ENCODE measurements around the gene GBX1. TPM values are rescaled to one million over a fixed set of nuclear protein-coding genes. Genes with fewer than 3 reads are reported as not detected.
A peak's percentile ranks its signal among the peaks of the same experiment; 100 is the strongest.

The GBX1 gene
- total RNA-seq, 2 experiments from 2014 or later = not detected

DNA sequence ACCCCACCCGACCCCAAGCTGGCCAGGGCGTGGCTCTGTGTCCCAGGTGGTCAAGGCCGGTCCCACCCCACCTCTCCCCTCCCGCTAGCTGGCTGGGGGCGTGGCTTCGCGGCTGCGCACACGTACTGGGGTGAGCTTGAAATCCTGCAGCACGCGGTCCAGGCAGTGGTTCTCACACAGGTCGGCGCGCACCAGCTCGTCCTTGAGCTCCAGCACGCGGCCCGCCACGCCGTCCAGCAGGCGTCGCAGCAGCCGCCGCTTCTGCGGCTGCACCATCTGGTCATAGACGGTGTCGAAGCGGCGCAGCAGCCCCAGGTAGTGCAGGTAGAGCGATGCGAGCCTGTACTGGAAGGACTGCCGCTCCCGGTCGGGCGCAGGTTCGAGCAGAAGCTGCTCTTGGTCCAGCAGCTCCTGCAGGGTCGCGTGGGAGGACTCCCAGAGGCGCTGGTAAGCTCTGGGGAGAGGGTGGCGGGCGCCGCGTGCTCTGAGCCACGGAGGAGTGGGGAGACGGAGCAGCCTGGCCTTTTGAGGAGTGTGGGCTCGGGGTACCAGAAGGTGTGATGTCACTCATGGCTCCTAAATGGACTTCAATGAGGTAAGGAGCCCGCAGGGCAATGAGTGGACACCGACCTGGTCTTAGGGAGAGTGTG lies 37.0 kb upstream of the GBX1 start:
- ATAC-seq (ENCODE audit: low read depth) = no peak
- H3K9me3 Mint-ChIP-seq = no peaks in the 10 kb centered on the region
- no peak overlapping the region for H3K4me3 Mint-ChIP-seq
- H3K4me1 Mint-ChIP-seq = peaks cover 19% of the 10 kb centered on the region
- H3K27ac Mint-ChIP-seq = no peak overlapping the region
- POLR2A ChIA-PET = no interaction called here
- DNase-seq = no peak
- peaks cover 1% of the 10 kb centered on the region for H3K36me3 Mint-ChIP-seq
- peaks cover 11% of the 10 kb centered on the region for H3K27me3 Mint-ChIP-seq

DNA sequence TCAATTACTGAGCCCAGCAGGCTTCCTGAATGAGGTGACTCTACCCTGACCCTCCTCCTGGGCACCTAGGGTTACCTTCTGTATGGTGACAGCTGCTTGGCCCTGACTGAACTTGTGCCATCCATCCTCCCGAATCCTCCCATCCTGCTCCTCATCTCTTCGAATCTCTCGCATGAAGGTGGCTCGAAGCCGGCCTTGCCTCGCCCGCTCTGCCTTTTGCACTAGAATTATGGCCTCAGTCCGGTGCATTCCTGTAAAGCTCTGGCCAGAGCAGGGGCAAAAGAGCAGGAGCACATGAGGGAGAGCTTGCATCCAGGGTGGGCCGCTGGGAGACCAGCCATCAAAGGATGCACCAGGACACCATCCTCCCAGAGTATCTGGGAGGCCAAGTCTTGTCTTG lies 35.3 kb upstream of the GBX1 start:
- Mint-ChIP-seq H3K27me3 (peaks cover 11% of the 10 kb centered on the region), H3K36me3 (no peaks in the 10 kb centered on the region)

GRCh38 chr7:151201751-151202150 lies 34.3 kb upstream of the GBX1 start:
- Mint-ChIP-seq H3K4me3 (no peak overlapping the region), H3K36me3 (no peaks in the 10 kb centered on the region), H3K9me3 (no peaks in the 10 kb centered on the region), H3K4me1 (peaks cover 4% of the 10 kb centered on the region), H3K27me3 (peaks cover 11% of the 10 kb centered on the region), H3K27ac (no peak overlapping the region)
- POLR2A ChIA-PET = no interaction called here
- DNase-seq (no peak), ATAC-seq (ENCODE audit: low read depth) (no peak)

More for the DNA sequence above, 35.3 kb upstream of the GBX1 start:
- ATAC-seq (ENCODE audit: low read depth) (no peak), DNase-seq (no peak)
- H3K9me3 Mint-ChIP-seq = no peaks in the 10 kb centered on the region
- POLR2A ChIA-PET = no interaction called here
- peaks cover 15% of the 10 kb centered on the region for H3K4me1 Mint-ChIP-seq
- H3K27ac Mint-ChIP-seq = no peak overlapping the region
- no peak overlapping the region for H3K4me3 Mint-ChIP-seq

DNA sequence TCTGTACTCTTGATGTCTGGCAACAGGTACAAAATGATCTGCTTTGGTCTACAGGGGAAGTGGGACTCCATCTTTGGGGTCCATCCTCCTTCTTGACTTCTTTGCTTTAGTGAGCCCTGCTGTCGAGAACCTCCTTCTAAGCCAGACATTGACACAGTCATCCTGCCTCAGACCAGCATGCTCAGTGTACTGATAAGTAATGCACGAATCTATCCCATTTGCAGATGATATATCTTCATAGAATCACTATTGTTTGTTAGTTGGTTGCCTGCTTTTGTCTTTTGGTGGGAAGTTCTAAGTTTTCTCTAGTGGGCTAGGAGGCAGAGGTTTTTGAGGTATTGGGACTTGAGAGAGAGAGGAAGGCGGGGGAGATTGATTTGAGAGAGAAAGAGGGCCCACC lies 33.9 kb upstream of the GBX1 start:
- no peaks in the 10 kb centered on the region for H3K9me3 Mint-ChIP-seq
- H3K27me3 Mint-ChIP-seq = peaks cover 9% of the 10 kb centered on the region
- peaks cover 1% of the 10 kb centered on the region for H3K4me1 Mint-ChIP-seq
- POLR2A ChIA-PET = no interaction called here
- no peaks in the 10 kb centered on the region for H3K36me3 Mint-ChIP-seq
- H3K4me3 Mint-ChIP-seq = no peak overlapping the region
- ATAC-seq (ENCODE audit: low read depth) (no peak), DNase-seq (no peak)
- no peak overlapping the region for H3K27ac Mint-ChIP-seq

DNA sequence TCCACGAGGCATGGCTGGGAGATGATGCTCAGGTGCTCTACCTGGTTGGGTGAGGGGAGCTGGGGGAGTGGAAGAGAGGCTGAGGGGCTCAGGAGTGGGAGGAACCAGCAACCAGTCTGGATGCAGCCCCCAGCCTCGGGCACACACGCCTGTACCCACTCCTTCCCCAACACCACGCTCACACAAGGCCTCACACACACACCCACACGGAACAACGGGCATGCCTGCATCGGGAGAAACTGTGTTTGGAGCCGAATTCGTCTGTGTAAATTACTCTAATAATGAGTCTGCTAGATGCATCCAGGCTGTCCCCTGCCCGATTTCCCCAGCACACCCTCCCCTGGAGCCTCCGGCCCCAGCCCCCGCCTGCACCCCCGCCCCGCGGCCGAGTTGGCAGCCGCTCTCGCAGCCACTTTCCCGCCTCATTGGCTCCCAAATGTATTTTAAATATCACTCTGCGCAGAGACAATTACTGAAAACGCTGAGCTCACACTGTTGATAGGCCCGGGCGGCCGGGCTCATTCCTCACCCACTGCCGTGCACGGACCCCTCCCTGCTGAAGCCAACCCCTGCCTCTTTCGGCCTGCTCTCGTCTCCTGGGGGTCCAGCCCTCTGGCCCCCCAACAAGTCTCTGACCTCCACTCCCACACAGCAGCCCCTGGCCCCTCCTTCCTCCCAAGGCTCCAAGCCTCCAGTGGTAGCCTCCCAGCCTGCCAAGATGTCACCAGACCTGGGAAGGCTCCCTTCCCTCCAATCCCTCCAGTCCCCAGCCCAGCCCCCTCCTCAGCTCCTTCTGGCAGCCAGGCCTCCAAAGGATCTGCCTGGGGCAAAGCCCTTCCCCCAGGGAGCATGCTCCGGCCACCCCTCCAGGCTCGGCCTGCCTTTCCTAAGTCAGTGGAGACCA lies 31.7 kb upstream of the GBX1 start:
- Mint-ChIP-seq H3K27me3 (peaks cover 9% of the 10 kb centered on the region), H3K27ac (no peak overlapping the region), H3K4me3 (no peak overlapping the region), H3K9me3 (no peaks in the 10 kb centered on the region), H3K36me3 (no peaks in the 10 kb centered on the region), H3K4me1 (peaks cover 10% of the 10 kb centered on the region)
- POLR2A ChIA-PET = no interaction called here
- ATAC-seq (ENCODE audit: low read depth) (no peak), DNase-seq (peak; percentile 29)

DNA sequence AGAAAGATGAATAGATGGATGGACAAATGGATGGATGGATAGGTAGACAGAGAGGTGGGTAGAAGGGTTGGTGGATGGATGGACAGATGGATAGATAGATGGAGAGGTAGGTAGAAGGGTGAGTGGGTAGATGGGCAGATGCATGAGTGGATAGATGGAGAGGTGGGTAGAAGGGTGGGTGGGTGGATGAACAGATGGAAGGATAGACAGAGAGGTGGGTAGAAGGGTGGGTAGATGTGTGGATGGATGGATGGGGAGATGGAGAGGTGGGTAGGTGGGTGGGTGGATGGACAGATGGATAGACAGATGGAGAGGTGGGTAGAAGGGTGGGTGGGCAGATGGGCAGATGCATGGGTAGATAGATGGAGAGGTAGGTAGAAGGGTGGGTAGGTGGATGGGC lies 30.4 kb upstream of the GBX1 start:
- no peaks in the 10 kb centered on the region for H3K9me3 Mint-ChIP-seq
- ATAC-seq (ENCODE audit: low read depth) (no peak), DNase-seq (no peak)
- peaks cover 9% of the 10 kb centered on the region for H3K27me3 Mint-ChIP-seq
- no peak overlapping the region for H3K4me3 Mint-ChIP-seq
- peaks cover 12% of the 10 kb centered on the region for H3K4me1 Mint-ChIP-seq
- no peak overlapping the region for H3K27ac Mint-ChIP-seq
- POLR2A ChIA-PET = no interaction called here
- H3K36me3 Mint-ChIP-seq = no peaks in the 10 kb centered on the region

DNA sequence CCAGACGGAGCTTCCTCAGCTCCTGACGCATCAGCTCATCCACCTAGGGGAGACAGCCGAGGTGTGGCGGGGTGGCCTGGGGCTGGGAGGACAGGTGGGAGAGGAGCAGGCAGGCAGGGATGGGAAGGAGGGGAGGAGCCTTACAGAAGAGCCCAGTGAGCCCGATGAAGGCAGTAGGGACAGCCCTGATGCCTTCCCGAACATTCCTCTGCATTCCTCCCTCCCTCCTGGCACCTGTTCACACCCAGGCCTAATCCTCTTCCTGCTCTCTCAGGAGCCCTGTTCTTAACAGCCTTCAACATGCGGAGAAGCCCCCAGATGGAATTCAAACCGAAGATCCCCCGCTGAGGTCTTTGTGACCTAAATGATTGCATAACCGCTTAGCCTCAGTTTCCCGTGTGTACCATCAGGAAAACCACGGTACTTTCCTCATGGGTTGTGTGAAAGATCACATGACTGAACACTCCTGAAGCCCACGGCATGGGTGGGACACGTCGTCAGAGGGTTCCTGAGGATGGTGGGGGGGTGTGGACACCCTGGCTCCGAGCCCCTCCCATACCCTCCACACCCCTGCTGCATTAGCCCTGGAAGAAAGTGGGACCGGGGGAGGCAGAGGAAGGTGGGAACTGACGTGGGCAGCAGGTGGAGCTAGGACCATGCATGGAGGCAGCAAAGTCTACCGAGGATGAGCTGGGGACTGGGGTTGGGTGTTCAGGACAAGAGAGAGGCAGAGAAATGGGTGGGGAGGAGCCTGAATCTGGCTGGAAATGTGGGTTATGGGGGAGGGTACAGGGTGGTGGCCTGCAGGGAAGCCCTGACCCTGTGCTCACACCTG lies 28.3 kb upstream of the GBX1 start:
- no peak for DNase-seq
- Mint-ChIP-seq H3K36me3 (no peaks in the 10 kb centered on the region), H3K4me1 (peaks cover 10% of the 10 kb centered on the region), H3K4me3 (no peak overlapping the region), H3K27me3 (peaks cover 9% of the 10 kb centered on the region), H3K27ac (no peak overlapping the region), H3K9me3 (no peaks in the 10 kb centered on the region)
- POLR2A ChIA-PET = interaction anchor here (0.5 kb wide), 1 partner anchor 60 kb away, joined by 3 read pairs; no protein-coding TSS in a partner anchor
- ATAC-seq (ENCODE audit: low read depth) = no peak

DNA sequence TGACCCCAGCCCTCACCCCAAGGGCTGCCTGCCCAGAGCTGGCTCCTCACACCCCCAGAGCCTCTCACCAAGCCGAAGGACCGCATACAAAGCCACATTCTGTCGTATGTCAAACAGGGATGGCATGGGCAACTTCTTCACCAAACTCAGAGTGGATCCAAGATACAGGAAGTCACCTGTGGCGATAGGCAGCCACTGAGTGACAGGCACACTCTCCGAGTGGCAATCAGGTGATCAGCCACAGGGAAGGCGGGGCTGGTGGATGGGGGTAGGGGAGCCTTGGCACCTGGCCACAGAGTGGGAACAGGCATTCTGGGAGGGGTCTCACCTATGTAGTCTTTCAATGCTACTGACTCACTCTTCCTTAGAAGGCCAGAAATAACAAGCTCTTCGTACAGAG lies 26.7 kb upstream of the GBX1 start:
- Mint-ChIP-seq H3K36me3 (no peaks in the 10 kb centered on the region), H3K4me3 (no peak overlapping the region), H3K9me3 (no peaks in the 10 kb centered on the region), H3K4me1 (peaks cover 10% of the 10 kb centered on the region), H3K27ac (no peak overlapping the region), H3K27me3 (peaks cover 19% of the 10 kb centered on the region)
- peak; percentile 52 for ATAC-seq (ENCODE audit: low read depth)
- POLR2A ChIA-PET = no interaction called here
- no peak for DNase-seq

DNA sequence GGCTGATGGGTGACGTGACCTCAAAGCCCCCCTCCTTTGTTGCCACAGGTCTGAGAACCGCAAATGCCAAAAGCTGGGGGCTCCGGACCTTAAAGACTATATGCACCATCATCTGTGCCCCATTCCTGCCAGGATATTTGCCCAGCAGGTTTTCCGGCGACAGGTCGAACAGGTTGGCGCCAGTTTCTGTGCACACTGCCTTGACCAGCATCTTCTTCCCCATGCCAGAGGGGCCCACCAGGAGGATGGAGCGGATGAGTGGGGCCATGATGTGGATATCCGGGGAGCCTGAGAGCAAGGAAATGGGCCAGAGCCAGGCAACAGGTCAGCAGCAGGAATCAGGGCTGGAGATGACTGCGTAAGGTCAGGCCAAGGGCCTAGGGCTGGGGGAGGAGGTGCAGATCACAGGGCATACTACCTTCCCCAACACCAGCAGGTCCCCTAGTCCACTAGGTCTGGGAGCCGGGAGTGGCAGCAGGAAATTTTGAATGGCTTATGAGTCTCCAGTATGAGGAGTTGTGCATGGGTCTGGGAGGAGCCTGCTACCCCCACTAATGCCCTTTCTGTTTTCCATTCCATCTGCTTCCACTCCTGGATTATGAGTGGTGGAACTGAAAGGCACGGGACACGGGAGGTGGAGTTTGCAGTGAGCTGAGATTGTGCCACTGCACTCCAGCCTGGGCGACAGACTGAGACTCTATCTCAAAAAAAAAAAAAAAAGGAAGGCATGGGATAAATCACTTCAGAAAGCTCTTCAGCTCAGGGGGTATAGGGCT lies 25.9 kb upstream of the GBX1 start:
- DNase-seq = no peak
- H3K4me3 Mint-ChIP-seq = no peak overlapping the region
- peaks cover 21% of the 10 kb centered on the region for H3K27me3 Mint-ChIP-seq
- no peaks in the 10 kb centered on the region for H3K9me3 Mint-ChIP-seq
- no peak overlapping the region for H3K27ac Mint-ChIP-seq
- no peak for ATAC-seq (ENCODE audit: low read depth)
- H3K36me3 Mint-ChIP-seq = no peaks in the 10 kb centered on the region
- POLR2A ChIA-PET = no interaction called here
- peaks cover 10% of the 10 kb centered on the region for H3K4me1 Mint-ChIP-seq

DNA sequence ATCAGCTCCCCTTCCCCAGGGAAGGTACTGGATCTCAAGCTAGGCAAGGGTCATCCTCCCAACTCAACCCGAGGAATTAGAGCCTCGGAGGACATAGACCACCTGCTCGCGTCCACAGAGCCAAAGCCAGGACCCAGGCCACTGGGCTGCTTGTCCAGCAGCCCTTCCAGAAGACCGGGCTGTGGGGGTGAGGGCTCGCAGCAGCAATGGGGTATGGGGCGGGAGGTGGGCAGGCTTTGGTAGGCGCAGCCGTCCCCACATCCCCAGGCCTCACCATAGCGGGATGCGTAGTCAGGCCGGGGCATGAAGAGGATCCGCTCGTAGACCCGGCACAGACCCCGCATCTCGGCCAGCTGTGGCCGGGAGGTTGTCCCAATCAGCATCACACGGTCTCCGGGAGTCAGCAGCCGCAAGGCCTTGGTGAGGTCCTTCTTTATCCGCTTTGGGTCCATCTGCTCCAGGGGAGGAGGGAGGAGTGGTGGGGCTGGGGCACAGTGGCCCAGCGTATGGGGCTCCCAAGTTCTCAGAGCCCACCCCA lies 24.6 kb upstream of the GBX1 start:
- peaks cover 24% of the 10 kb centered on the region for H3K27me3 Mint-ChIP-seq
- ATAC-seq (ENCODE audit: low read depth) = no peak
- no peak overlapping the region for H3K4me3 Mint-ChIP-seq
- H3K9me3 Mint-ChIP-seq = no peaks in the 10 kb centered on the region
- no peaks in the 10 kb centered on the region for H3K36me3 Mint-ChIP-seq
- peaks cover 10% of the 10 kb centered on the region for H3K4me1 Mint-ChIP-seq
- no peak for DNase-seq
- POLR2A ChIA-PET = no interaction called here
- H3K27ac Mint-ChIP-seq = no peak overlapping the region

- Mint-ChIP-seq H3K4me3 (no peak overlapping the region), H3K36me3 (no peaks in the 10 kb centered on the region), H3K27me3 (peaks cover 24% of the 10 kb centered on the region), H3K4me1 (peaks cover 10% of the 10 kb centered on the region), H3K27ac (no peak overlapping the region), H3K9me3 (no peaks in the 10 kb centered on the region)
- DNase-seq (no peak), ATAC-seq (ENCODE audit: low read depth) (no peak)
- POLR2A ChIA-PET = no interaction called here
These were observed 24.1 kb upstream of the GBX1 start for GRCh38 chr7:151191544-151191943.

GRCh38 chr7:151189038-151189437 lies 21.5 kb upstream of the GBX1 start:
- no peak overlapping the region for H3K27ac Mint-ChIP-seq

GRCh38 chr7:151188252-151188542 lies 20.7 kb upstream of the GBX1 start:
- H3K4me3 Mint-ChIP-seq = no peak overlapping the region
- H3K27me3 Mint-ChIP-seq = peaks cover 15% of the 10 kb centered on the region
- no peak for DNase-seq
- ATAC-seq (ENCODE audit: low read depth) = no peak
- no peak overlapping the region for H3K27ac Mint-ChIP-seq
- no peaks in the 10 kb centered on the region for H3K9me3 Mint-ChIP-seq
- no peaks in the 10 kb centered on the region for H3K4me1 Mint-ChIP-seq
- POLR2A ChIA-PET = no interaction called here
- H3K36me3 Mint-ChIP-seq = no peaks in the 10 kb centered on the region

More at GRCh38 chr7:151189038-151189437, 21.5 kb upstream of the GBX1 start:
- no peaks in the 10 kb centered on the region for H3K9me3 Mint-ChIP-seq
- no peak overlapping the region for H3K4me3 Mint-ChIP-seq
- no peaks in the 10 kb centered on the region for H3K36me3 Mint-ChIP-seq
- DNase-seq (no peak), ATAC-seq (ENCODE audit: low read depth) (no peak)
- POLR2A ChIA-PET = no interaction called here
- no peaks in the 10 kb centered on the region for H3K4me1 Mint-ChIP-seq
- H3K27me3 Mint-ChIP-seq = peaks cover 15% of the 10 kb centered on the region
